Hepatocyte (in vitro differentiated cells): ENCODE results near the gene GNB3. TPM values are rescaled to one million over a fixed set of nuclear protein-coding genes. Genes with fewer than 3 reads are reported as not detected.

ENCODE experiments used
- DNase-seq: peaks from one replicate; pipeline ENCODE4 v3.0.0-alpha.2; 2016; ENCODE audit warnings: low spot score
- H2AFZ ChIP-seq: fragments of 200-600 bp; sonication (generic); 2 replicates; pipeline ENCODE4 v1.6.0; 2016; ENCODE audit warnings: antibody characterized with exemption, mild to moderate bottlenecking
- H3K27ac ChIP-seq: fragments of 200-600 bp; sonication (generic); 2 replicates; pipeline ENCODE4 v1.5.1; 2016; ENCODE audit warnings: mild to moderate bottlenecking
- H3K27me3 ChIP-seq: fragments of 200-600 bp; sonication (generic); 2 replicates; pipeline ENCODE4 v1.6.1; 2016
- H3K36me3 ChIP-seq: fragments of 200-600 bp; sonication (generic); replicated peaks from 2 replicates; pipeline ENCODE4 v1.5.1; 2016; ENCODE audit warnings: low read depth; ENCODE audit not compliant: insufficient read depth
- H3K4me1 ChIP-seq: fragments of 200-600 bp; sonication (generic); 2 replicates; pipeline ENCODE4 v1.5.1; 2016; ENCODE audit warnings: mild to moderate bottlenecking, moderate library complexity; ENCODE audit not compliant: insufficient read depth
- H3K4me2 ChIP-seq: fragments of 200-600 bp; sonication (generic); 2 replicates; pipeline ENCODE4 v1.6.0; 2016
- H3K4me3 ChIP-seq: fragments of 200-600 bp; sonication (generic); 2 replicates; pipeline ENCODE4 v1.5.1; 2016; ENCODE audit warnings: mild to moderate bottlenecking
- H3K79me2 ChIP-seq: fragments of 200-600 bp; sonication (generic); 2 replicates; pipeline ENCODE4 v1.6.0; 2017; ENCODE audit warnings: mild to moderate bottlenecking
- H3K9me2 ChIP-seq: fragments of 200-600 bp; sonication (generic); replicated peaks from 2 replicates; pipeline ENCODE4 v1.6.0; 2017; ENCODE audit warnings: mild to moderate bottlenecking; ENCODE audit not compliant: insufficient read depth
- H3K9me3 ChIP-seq: fragments of 200-600 bp; sonication (generic); 2 replicates; pipeline ENCODE4 v1.5.1; 2016; ENCODE audit warnings: low read depth, mild to moderate bottlenecking
- H4K20me1 ChIP-seq: fragments of 200-600 bp; sonication (generic); 2 replicates; pipeline ENCODE4 v1.6.0; 2016; ENCODE audit warnings: mild to moderate bottlenecking; ENCODE audit not compliant: insufficient read depth, poor library complexity, severe bottlenecking
- EZH2 ChIP-seq: fragments of 200-600 bp; sonication (generic); IDR thresholded peaks from 2 replicates; pipeline ENCODE4 v1.6.1; 2016; ENCODE audit warnings: antibody characterized with exemption, mild to moderate bottlenecking, borderline replicate concordance
- EZH2phosphoT487 ChIP-seq: fragments of 200-600 bp; sonication (generic); IDR thresholded peaks from one replicate; pipeline ENCODE4 v1.6.1; 2018; ENCODE audit warnings: antibody characterized with exemption, mild to moderate bottlenecking, low read depth, moderate library complexity; ENCODE audit not compliant: unreplicated experiment, severe bottlenecking
- WGBS: methylation state at CpG from one replicate; pipeline ENCODE4 v1.1.6; 2016; ENCODE audit warnings: low lambda C conversion rate; ENCODE audit errors: missing lambda C conversion rate; 5-methylcytosine and 5-hydroxymethylcytosine counted together
- polyA plus RNA-seq: library from polyadenylated mRNA; unstranded; fragments of >200 nt; fragmentation: Nextera tagmentation; extraction: Ambion mirVana; gene quantifications from 2 replicates; pipeline ENCODE4 v1.2.1, GENCODE V29; 2016
- total RNA-seq: library from RNA; depleted of rRNA; stranded (reverse); fragments of >200 nt; gene quantifications from 2 replicates; pipeline ENCODE4 v1.2.3, GENCODE V29; 2014
- TF ChIP-seq, protein P1 (sequence below): fragments of 200-600 bp; sonication (generic); IDR thresholded peaks from 2 replicates; pipeline ENCODE4 v1.5.1; 2016; ENCODE audit warnings: antibody characterized with exemption, mild to moderate bottlenecking; ENCODE audit not compliant: poor library complexity

The GNB3 gene
- total and polyA plus RNA-seq, 2 experiments from 2014 or later = 2.6 to 10.2 TPM

DNA sequence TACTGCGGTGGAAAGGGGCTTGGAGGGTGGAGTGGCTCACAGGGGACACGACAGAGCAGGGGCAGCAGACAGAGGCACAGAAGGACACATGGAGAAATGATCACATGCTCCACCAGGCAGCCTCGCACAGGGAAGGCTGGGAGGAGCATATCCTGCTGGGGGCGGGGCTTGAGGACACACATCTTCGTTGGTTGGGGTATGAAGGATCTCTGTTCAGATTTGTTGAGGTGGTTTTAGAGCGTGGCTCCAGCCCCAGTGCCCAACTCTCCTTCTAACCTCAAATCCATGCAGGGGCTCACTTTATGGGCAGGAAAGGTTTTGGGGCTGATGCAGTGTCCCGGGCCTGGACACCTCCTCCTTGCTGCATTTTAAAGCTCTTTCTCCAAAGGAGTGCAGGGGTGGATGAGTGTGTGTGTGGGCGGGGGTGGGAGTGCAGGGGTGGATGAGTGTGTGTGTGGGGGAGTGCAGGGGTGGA, 13.3 kb upstream of the GNB3 start:
- H3K27me3 ChIP-seq = peaks cover 5% of the 10 kb centered on the region
- H3K4me1 ChIP-seq = peaks cover 3% of the 10 kb centered on the region
- H3K36me3 ChIP-seq = no peaks in the 10 kb centered on the region
- no peak overlapping the region for H2AFZ ChIP-seq
- WGBS = 11% methylated on average over 8 of the region's 8 CpGs
- H4K20me1 ChIP-seq = no peaks in the 10 kb centered on the region
- H3K27ac ChIP-seq = peak overlapping the region; percentile 59
- H3K4me2 ChIP-seq = peak overlapping the region; percentile 79
- peak; percentile 91 for DNase-seq
- H3K9me3 ChIP-seq = no peaks in the 10 kb centered on the region
- H3K4me3 ChIP-seq = no peak overlapping the region
- H3K79me2 ChIP-seq = peaks cover 6% of the 10 kb centered on the region
- no peaks in the 10 kb centered on the region for H3K9me2 ChIP-seq
- TF ChIP-seq EZH2 = no peak

DNA sequence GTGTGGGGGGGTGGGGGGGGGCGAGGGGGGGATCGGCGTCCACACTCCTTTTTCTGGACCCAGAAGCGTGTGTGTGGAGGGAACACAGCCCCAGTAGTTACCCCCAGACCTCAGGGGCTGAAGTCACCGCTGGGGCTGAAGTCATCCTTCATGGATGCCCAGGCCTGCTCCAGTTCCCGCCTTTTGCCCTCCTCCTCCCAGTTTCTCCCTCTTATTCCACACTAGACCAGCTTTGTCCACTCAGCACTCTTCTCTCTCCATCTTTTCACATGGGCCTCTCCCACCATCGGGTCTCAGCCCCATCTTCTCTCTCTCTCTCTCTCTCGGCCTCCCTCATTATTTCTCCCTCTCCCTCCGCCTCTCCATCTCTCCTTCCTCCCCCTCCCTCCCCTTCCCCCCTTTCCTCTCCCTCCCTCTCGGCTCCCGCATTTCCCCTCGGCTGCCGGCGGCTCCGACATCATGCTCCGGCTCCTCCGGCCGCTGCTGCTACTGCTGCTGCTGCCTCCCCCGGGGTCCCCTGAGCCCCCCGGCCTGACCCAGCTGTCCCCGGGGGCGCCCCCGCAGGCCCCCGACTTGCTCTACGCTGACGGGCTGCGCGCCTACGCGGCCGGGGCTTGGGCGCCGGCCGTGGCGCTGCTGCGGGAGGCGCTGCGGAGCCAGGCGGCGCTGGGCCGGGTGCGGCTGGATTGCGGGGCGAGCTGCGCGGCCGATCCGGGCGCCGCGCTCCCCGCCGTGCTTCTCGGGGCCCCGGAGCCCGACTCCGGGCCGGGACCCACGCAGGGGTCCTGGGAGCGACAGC, 12.5 kb upstream of the GNB3 start, which contains the start of gene P3H3:
Gene P3H3 (plus strand): TSS at position 426 of the 799 bp plus-strand sequence. CDS start 34 bp downstream, at position 460.
- Histone ChIP-seq H3K36me3 (no peaks in the 10 kb centered on the region), H3K9me3 (no peaks in the 10 kb centered on the region), H3K27me3 (no peaks in the 10 kb centered on the region), H3K4me3 (peak within 1 kb of the TSS; percentile 100), H3K27ac (peak within 1 kb of the TSS; percentile 96), H3K9me2 (no peaks in the 10 kb centered on the region), H3K4me1 (peaks cover 3% of the 10 kb centered on the region), H2AFZ (peak within 1 kb of the TSS; percentile 93), H3K4me2 (peak within 1 kb of the TSS; percentile 79), H4K20me1 (no peaks in the 10 kb centered on the region), H3K79me2 (peaks cover 6% of the 10 kb centered on the region)
- TF ChIP-seq EZH2 = no peak
- TF ChIP-seq, protein P1, sequence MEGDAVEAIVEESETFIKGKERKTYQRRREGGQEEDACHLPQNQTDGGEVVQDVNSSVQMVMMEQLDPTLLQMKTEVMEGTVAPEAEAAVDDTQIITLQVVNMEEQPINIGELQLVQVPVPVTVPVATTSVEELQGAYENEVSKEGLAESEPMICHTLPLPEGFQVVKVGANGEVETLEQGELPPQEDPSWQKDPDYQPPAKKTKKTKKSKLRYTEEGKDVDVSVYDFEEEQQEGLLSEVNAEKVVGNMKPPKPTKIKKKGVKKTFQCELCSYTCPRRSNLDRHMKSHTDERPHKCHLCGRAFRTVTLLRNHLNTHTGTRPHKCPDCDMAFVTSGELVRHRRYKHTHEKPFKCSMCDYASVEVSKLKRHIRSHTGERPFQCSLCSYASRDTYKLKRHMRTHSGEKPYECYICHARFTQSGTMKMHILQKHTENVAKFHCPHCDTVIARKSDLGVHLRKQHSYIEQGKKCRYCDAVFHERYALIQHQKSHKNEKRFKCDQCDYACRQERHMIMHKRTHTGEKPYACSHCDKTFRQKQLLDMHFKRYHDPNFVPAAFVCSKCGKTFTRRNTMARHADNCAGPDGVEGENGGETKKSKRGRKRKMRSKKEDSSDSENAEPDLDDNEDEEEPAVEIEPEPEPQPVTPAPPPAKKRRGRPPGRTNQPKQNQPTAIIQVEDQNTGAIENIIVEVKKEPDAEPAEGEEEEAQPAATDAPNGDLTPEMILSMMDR = peak; percentile 9
- DNase-seq = peak; percentile 60
- under 1% methylated on average over 40 of the region's 60 CpGs for WGBS

DNA sequence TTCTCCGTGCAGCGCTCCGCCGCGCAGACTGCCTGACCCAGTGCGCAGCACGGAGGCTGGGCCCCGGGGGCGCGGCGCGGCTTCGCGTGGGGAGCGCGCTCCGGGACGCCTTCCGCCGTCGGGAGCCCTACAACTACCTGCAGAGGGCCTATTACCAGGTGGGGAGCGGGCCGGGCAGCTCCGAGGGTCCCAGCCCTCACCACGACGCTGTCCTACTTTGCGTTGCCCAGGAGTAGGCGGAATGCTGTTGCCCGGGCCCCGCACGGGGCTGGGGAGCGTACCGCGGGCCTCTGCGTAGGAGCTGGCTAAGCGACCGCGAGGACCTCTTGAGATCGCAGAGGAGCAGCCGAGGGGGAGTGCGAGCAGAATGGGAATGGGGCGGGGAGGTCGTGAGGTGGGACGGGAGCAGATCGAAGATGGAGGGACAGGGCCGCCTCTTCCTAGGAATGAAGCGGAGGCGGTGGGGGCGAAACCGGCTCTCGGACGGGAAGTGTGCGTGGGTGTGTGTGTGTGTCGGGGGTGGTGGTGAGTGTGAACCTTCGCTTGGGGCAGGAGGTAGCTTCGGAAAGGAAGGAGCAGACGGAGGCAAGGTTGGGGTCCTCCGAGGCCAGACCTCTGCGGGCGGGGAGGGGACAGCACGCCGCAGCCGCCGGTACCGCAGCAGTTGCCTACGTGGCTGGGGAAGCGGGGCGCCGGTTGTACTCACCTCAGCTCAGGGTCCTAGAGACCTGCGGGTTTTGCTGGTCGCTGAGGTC, 11.8 kb upstream of the GNB3 start:
- Histone ChIP-seq H3K27ac (peak overlapping the region; percentile 96), H2AFZ (peak overlapping the region; percentile 93)

More for the DNA sequence above, 11.8 kb upstream of the GNB3 start:
- peak; percentile 80 for DNase-seq
- TF ChIP-seq EZH2 (no peak), EZH2phosphoT487 (no peak)
- TF ChIP-seq, protein P1 = no peak
- 2% methylated on average over 57 of the region's 71 CpGs for WGBS
- Histone ChIP-seq H3K79me2 (peaks cover 6% of the 10 kb centered on the region), H3K4me2 (peak overlapping the region; percentile 79), H3K27me3 (no peaks in the 10 kb centered on the region), H4K20me1 (no peaks in the 10 kb centered on the region), H3K4me1 (peaks cover 3% of the 10 kb centered on the region), H3K36me3 (no peaks in the 10 kb centered on the region), H3K9me3 (no peaks in the 10 kb centered on the region), H3K4me3 (peak overlapping the region; percentile 100), H3K9me2 (no peaks in the 10 kb centered on the region)
